Measurements from ENCODE around the gene POLR1G. TPM values are rescaled to one million over a fixed set of nuclear protein-coding genes. Genes with fewer than 3 reads are reported as not detected.

The POLR1G gene
- total RNA-seq, 4 donors from 2014 or later = 5.1 to 8.3 (median 5.8) TPM

DNA sequence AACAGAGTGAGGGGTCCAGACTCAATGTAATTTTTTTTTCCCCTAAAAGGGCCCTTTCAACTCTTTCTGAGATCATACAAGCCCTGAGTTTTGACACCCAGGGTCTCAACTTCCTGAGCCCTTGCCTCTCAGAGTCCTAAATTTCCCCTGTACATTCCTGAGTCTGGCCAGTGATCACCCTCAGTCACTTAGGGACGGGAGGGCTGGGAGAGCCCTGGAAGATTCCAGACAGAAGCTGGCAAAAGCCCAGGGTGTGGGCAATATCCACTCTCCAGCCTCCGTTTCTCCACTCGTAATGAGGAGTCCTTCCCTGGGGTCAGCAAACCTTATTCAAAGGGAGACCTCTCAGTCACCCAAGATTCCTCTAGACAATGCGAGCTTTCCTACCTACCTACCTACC is 3.2 kb upstream of the POLR1G start:
- TF ChIP-seq POLR2A (IDR thresholded peaks at IDR 0.05) = no peak
- no peak for TF ChIP-seq CTCF (IDR thresholded peaks at IDR 0.05 in 4 of 5, conservative IDR thresholded peaks at IDR 0.05 in 1 of 5)
- DNase-seq = no peak
- Histone ChIP-seq H3K27me3 (peaks cover 5 to 10% (median 9%) of the 10 kb centered on the region in 3 donors), H3K27ac (peak overlapping the region in 3 of 4 donors; percentile 8 to 92 (median 88)), H3K4me3 (no peak overlapping the region), H3K4me1 (peaks cover 23 to 27% of the 10 kb centered on the region in 2 donors), H3K9me3 (no peaks in the 10 kb centered on the region), H3K36me3 (no peaks in the 10 kb centered on the region)
- in situ Hi-C loops (cut with MboI; ENCODE audit: low sequenced_read_pairs in 4 of 4) = no loop called here
- intact Hi-C loops (cut with DNase I; ENCODE audit: low total_unique reads) = no loop called here
- no peak for ATAC-seq

GRCh38 chr19:45403781-45404556 is 2.5 kb upstream of the POLR1G start:
- intact Hi-C loops (cut with DNase I; ENCODE audit: low total_unique reads) (loop anchor here (2.0 kb wide), 1 partner anchor 33 kb away; the partner anchor contains the start of gene ERCC2), in situ Hi-C loops (cut with MboI; ENCODE audit: low sequenced_read_pairs in 4 of 4) (no loop called here)
- peak overlapping the region; percentile 58 to 94 (median 80) for H3K4me3 ChIP-seq
- H3K27me3 ChIP-seq = peaks cover 5 to 10% (median 9%) of the 10 kb centered on the region in 3 donors
- H3K4me1 ChIP-seq = peaks cover 22 to 23% of the 10 kb centered on the region in 2 donors
- H3K9me3 ChIP-seq = no peaks in the 10 kb centered on the region
- DNase-seq (no peak), ATAC-seq (no peak)
- H3K36me3 ChIP-seq = no peaks in the 10 kb centered on the region
- TF ChIP-seq CTCF (IDR thresholded peaks at IDR 0.05 in 4 of 5, conservative IDR thresholded peaks at IDR 0.05 in 1 of 5) (peak in 1 of 5 experiments; percentile 18), POLR2A (IDR thresholded peaks at IDR 0.05) (no peak)
- H3K27ac ChIP-seq = peak overlapping the region; percentile 88 to 96 (median 92)

DNA sequence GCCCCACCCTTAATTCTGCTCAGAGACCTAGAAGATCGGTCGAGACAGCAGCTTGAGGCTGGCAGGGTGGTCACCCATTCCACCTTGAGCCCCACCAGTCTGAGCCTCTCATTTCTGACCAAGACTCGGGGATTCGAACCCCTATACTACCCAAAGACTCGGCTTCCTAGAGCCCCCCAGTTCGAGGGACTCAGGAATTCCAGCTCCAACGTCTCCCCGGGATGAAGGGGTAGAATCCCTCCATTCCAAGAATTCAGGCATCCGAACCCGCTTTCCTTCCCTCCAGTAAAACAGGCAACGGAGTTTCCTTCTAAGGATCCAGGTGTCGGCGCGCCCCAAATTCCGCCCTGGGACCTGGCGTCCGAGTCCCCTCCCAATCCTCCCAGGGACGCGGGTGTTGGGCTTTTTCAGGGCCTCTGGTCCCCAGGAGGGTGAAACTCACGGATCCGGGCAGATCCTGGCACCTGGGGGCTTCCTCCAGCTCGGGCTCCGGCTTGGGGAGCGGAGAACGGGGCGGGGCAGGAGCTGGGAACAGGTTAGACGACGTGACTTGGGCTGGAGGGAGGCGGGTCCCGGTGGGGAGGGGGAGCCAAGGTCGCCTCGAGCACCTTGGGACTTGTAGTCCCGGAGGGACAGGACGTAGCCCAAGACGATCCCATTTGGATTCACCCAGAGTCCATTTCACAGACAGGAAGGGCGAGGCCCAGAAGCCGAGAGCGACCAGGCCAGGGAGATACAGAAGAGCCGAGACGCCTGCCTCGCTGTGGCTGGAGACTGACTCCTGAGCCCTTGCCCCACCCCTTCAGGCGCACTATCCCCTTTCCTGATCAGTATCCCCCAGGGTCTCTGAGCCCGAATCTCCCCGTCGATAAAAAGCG is 1.6 kb upstream of the POLR1G start, which contains the start of gene PPP1R13L:
PPP1R13L (minus strand) TSS at position 513 of the 878 bp plus-strand sequence. CDS start 6,751 bp downstream, outside the sequence.
- TF ChIP-seq POLR2A (IDR thresholded peaks at IDR 0.05) (peak in 1 of 2 donors; percentile 37), CTCF (IDR thresholded peaks at IDR 0.05 in 4 of 5, conservative IDR thresholded peaks at IDR 0.05 in 1 of 5) (no peak)
- peak within 1 kb of the TSS; percentile 58 to 94 (median 80) for H3K4me3 ChIP-seq
- peak; percentile 63 to 72 for DNase-seq
- peaks cover 22 to 23% of the 10 kb centered on the region in 2 donors for H3K4me1 ChIP-seq
- intact Hi-C loops (cut with DNase I; ENCODE audit: low total_unique reads) = loop anchor here (2.0 to 5.0 kb wide), 2 partner anchors 34 to 77 kb away; partner anchors contain the start of gene ERCC2
- H3K9me3 ChIP-seq = no peaks in the 10 kb centered on the region
- in situ Hi-C loops (cut with MboI; ENCODE audit: low sequenced_read_pairs in 4 of 4) = no loop called here
- H3K27ac ChIP-seq = peak within 1 kb of the TSS; percentile 88 to 96 (median 92)
- peaks cover 5 to 10% (median 9%) of the 10 kb centered on the region in 3 donors for H3K27me3 ChIP-seq
- peak; percentile 19 to 27 for ATAC-seq
- H3K36me3 ChIP-seq = no peaks in the 10 kb centered on the region

DNA sequence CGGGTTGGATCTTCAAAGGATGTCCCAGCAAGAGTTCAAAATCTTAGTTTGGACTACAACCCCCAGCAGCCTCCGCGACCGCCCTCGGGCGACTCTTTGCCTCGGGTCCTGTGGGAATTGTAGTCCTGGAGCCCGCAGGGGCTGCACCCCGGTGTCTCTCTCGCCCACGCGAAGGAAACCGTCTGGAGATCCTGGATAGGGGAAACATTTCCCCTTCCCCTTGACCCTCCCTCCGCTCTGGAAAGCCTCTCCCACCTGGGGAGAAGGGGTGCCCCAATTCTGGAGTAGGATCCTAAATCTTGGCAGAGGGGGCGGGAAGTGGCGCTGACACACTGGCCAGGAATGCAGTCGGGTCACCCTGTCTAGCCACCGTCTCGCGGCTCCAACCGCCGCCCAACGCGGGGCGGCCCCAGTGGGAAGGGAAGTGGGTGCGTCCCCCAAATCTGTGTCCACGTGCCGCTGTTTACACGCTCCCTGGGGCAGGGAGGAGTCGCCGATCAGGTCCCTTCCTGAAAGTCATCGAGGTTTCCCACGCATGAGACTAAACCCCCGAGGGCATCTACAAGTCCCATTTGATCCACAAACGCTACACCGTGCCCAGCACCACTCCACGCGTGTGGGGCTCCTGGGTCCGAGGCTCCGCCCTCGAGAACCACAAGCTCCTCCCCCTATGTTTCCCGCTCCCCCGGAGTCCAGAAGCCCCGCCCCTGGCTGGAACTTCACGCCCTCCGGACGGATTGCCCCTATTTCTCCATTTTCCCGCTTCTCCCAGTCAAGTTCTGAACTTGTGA is 814 bp upstream of the POLR1G start:
- Histone ChIP-seq H3K9me3 (no peaks in the 10 kb centered on the region), H3K27ac (peak overlapping the region; percentile 88 to 96 (median 92)), H3K27me3 (peaks cover 5 to 10% (median 9%) of the 10 kb centered on the region in 3 donors), H3K4me1 (peaks cover 22 to 23% of the 10 kb centered on the region in 2 donors), H3K4me3 (peak overlapping the region; percentile 58 to 94 (median 80)), H3K36me3 (peaks cover 0 to under 1% of the 10 kb centered on the region in 2 donors)
- DNase-seq (peak; percentile 82 to 85), ATAC-seq (peak; percentile 76 to 78)
- in situ Hi-C loops (cut with MboI; ENCODE audit: low sequenced_read_pairs in 4 of 4) = no loop called here
- TF ChIP-seq CTCF (IDR thresholded peaks at IDR 0.05 in 4 of 5, conservative IDR thresholded peaks at IDR 0.05 in 1 of 5) (no peak), POLR2A (IDR thresholded peaks at IDR 0.05) (peak in 1 of 2 donors; percentile 22)
- intact Hi-C loops (cut with DNase I; ENCODE audit: low total_unique reads) = loop anchor here (2.0 to 5.0 kb wide), 3 partner anchors 17 to 78 kb away; partner anchors contain the start of genes ERCC1 and ERCC2
